HG03342 (cell line): ENCODE measurements around the gene PFDN1.
"Not testable (repeated sequence)": the region's sequence is repeated elsewhere in the genome, so short reads cannot be mapped to it uniquely, and the experiment has no call there.

ENCODE experiments used
- ATAC-seq: cut with Tn5 transposase; IDR thresholded peaks from one replicate; pipeline ENCODE4 v1.9.1; 2021; ENCODE audit warnings: mild to moderate bottlenecking, moderate library complexity; ENCODE audit not compliant: unreplicated experiment

Gene PFDN1

GRCh38 chr5:140217299-140218026 lies 85.4 kb downstream of the PFDN1 start:
- ATAC-seq = no peak

- ATAC-seq = no peak
Measured at GRCh38 chr5:140216478-140217074, 86.3 kb downstream of the PFDN1 start.

- ATAC-seq = no peak
Measured at GRCh38 chr5:140215276-140215675, 87.6 kb downstream of the PFDN1 start.

- no peak for ATAC-seq
Measured at GRCh38 chr5:140214831-140215230, 88.1 kb downstream of the PFDN1 start.

- peak; percentile 64 for ATAC-seq
Measured at GRCh38 chr5:140213370-140213983, 89.4 kb downstream of the PFDN1 start.

GRCh38 chr5:140208065-140208464 lies 94.8 kb downstream of the PFDN1 start:
- no peak for ATAC-seq

- peak; percentile 80 for ATAC-seq
Measured at GRCh38 chr5:140207250-140207964, 95.5 kb downstream of the PFDN1 start.

- no peak for ATAC-seq
Measured at GRCh38 chr5:140205952-140206351, 96.9 kb downstream of the PFDN1 start.

- ATAC-seq = no peak
Measured at GRCh38 chr5:140205216-140205615, 97.7 kb downstream of the PFDN1 start.

GRCh38 chr5:140202610-140203009 lies 100.3 kb downstream of the PFDN1 start:
- no peak for ATAC-seq

- ATAC-seq = no peak
Measured at GRCh38 chr5:140202078-140202477, 100.8 kb downstream of the PFDN1 start.

GRCh38 chr5:140198915-140199314 lies 104.0 kb downstream of the PFDN1 start:
- not testable (repeated sequence) for ATAC-seq

GRCh38 chr5:140197023-140197422 lies 105.9 kb downstream of the PFDN1 start:
- ATAC-seq = no peak

- no peak for ATAC-seq
Measured at GRCh38 chr5:140196115-140196814, 106.6 kb downstream of the PFDN1 start.
